HFFc6 (cell line): ENCODE data around the gene ACTR3C. TPM values are rescaled to one million over a fixed set of nuclear protein-coding genes. Genes with fewer than 3 reads are reported as not detected.

Source experiments
- DNase-seq: peaks from one replicate; pipeline ENCODE4 v3.0.0-alpha.2; 2018
- H3K27ac Mint-ChIP-seq: 2 replicates; pipeline ENCODE4 v1.8.0; 2020; ENCODE audit warnings: mild to moderate bottlenecking, mixed read lengths
- H3K27me3 Mint-ChIP-seq: 2 replicates; pipeline ENCODE4 v1.8.0; 2021; ENCODE audit warnings: mild to moderate bottlenecking, moderate library complexity, mixed read lengths; ENCODE audit not compliant: insufficient read depth
- H3K36me3 Mint-ChIP-seq: 2 replicates; pipeline ENCODE4 v1.8.0; 2021; ENCODE audit warnings: low read depth, mixed read lengths
- H3K4me1 Mint-ChIP-seq: 2 replicates; pipeline ENCODE4 v1.8.0; 2020; ENCODE audit warnings: low read depth, mixed read lengths
- H3K4me3 Mint-ChIP-seq: 2 replicates; pipeline ENCODE4 v1.8.0; 2020; ENCODE audit warnings: mild to moderate bottlenecking, moderate library complexity, mixed read lengths
- H3K9me3 Mint-ChIP-seq: 2 replicates; pipeline ENCODE4 v1.8.0; 2020; ENCODE audit warnings: mild to moderate bottlenecking, mixed read lengths
- CTCF ChIP-seq: fragments of 200-600 bp; sonication (generic); IDR thresholded peaks from 2 replicates; pipeline ENCODE4 v1.5.0; 2021; ENCODE audit warnings: antibody characterized with exemption, mild to moderate bottlenecking
- total RNA-seq, 6 experiments: library from RNA; stranded (reverse); fragmentation: NEBNext Ultra II Directional; extraction: Animal tissue kit (Norgen Biotek cat#: 25700); gene quantifications; 2 replicates in 1 of 6; 3 replicates in 5 of 6; pipeline ENCODE4 v1.2.3, GENCODE V29; 2021

ACTR3C gene
- total RNA-seq, 6 experiments from 2014 or later = not detected

DNA sequence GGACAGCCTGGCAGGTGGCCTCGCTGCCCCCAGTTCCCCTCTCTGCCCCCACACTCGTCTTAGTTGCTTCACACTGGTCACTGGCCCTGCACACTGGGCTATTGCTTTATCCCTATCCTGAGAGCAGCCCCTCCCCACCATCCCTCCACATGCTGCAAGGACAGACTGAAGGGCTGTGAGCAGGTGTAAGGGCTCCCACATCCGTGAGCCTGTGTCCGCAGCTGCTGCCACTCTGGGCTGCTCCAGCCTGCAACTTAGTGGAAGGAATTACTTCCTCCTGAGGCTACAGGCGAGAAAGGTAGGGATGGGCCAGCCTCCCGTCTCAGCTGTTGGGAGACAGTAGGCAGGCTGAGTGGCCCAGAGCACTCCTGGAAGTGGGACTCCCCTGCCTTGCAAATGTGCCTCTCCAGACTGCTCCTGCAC lies 14.3 kb upstream of the ACTR3C start:
- no peak for TF ChIP-seq CTCF
- Mint-ChIP-seq H3K4me3 (no peak overlapping the region), H3K27ac (no peak overlapping the region), H3K27me3 (peaks cover 28% of the 10 kb centered on the region), H3K4me1 (peaks cover 12% of the 10 kb centered on the region; the same call in 1 of the 2 replicates), H3K36me3 (no peaks in the 10 kb centered on the region), H3K9me3 (peaks cover 5% of the 10 kb centered on the region; the same call in 1 of the 2 replicates)
- no peak for DNase-seq

GRCh38 chr7:150337179-150337578 lies 13.8 kb upstream of the ACTR3C start:
- Mint-ChIP-seq H3K27ac (no peak overlapping the region), H3K4me3 (no peak overlapping the region), H3K36me3 (no peaks in the 10 kb centered on the region), H3K4me1 (peaks cover 12% of the 10 kb centered on the region; the same call in 1 of the 2 replicates), H3K27me3 (peaks cover 23% of the 10 kb centered on the region), H3K9me3 (peaks cover 5% of the 10 kb centered on the region; the same call in 1 of the 2 replicates)
- DNase-seq = no peak
- no peak for TF ChIP-seq CTCF

DNA sequence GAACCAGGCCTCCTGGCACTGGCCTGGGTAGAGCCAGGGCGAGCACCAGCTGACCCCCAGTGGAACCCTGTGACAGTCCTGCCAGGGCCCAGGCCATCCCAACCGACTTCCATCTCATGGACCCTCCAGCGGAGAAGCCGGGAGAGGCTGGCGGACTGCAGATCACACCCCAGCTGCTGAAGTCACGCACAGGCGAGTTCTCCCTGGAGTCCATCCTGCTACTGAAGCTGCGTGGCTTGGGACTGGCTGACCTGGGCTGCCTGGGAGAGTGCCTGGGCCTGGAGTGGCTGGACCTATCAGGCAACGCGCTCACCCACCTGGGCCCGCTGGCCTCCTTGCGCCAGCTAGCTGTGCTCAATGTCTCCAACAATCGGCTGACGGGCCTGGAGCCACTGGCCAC lies 13.4 kb upstream of the ACTR3C start:
- H3K9me3 Mint-ChIP-seq = peaks cover 5% of the 10 kb centered on the region; the same call in 1 of the 2 replicates
- peaks cover 19% of the 10 kb centered on the region for H3K27me3 Mint-ChIP-seq
- no peak for DNase-seq
- peaks cover 12% of the 10 kb centered on the region; the same call in 1 of the 2 replicates for H3K4me1 Mint-ChIP-seq
- no peak overlapping the region for H3K4me3 Mint-ChIP-seq
- no peak for TF ChIP-seq CTCF
- H3K27ac Mint-ChIP-seq = no peak overlapping the region
- no peaks in the 10 kb centered on the region for H3K36me3 Mint-ChIP-seq

DNA sequence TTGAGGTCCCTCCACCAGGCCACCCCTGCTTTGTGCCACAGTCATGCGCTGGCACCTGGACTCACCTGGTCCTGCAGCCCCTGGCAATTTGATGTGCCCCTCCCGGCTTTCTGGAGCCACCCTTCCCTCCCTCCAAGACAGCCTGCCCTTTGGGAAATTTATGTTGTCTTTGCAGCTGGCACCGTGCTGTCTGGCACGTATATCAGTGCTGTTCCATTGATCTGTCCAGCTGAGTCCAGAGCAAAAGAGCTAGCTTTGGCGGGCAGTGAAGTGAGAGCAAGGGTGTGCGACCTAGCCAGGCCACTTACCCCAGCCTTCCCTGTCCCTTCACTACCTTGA lies 12.4 kb upstream of the ACTR3C start:
- Mint-ChIP-seq H3K4me1 (peaks cover 12% of the 10 kb centered on the region; the same call in 1 of the 2 replicates), H3K27ac (no peak overlapping the region), H3K4me3 (no peak overlapping the region), H3K9me3 (peaks cover 5% of the 10 kb centered on the region; the same call in 1 of the 2 replicates), H3K27me3 (peaks cover 16% of the 10 kb centered on the region), H3K36me3 (no peaks in the 10 kb centered on the region)
- TF ChIP-seq CTCF = no peak
- DNase-seq = no peak

DNA sequence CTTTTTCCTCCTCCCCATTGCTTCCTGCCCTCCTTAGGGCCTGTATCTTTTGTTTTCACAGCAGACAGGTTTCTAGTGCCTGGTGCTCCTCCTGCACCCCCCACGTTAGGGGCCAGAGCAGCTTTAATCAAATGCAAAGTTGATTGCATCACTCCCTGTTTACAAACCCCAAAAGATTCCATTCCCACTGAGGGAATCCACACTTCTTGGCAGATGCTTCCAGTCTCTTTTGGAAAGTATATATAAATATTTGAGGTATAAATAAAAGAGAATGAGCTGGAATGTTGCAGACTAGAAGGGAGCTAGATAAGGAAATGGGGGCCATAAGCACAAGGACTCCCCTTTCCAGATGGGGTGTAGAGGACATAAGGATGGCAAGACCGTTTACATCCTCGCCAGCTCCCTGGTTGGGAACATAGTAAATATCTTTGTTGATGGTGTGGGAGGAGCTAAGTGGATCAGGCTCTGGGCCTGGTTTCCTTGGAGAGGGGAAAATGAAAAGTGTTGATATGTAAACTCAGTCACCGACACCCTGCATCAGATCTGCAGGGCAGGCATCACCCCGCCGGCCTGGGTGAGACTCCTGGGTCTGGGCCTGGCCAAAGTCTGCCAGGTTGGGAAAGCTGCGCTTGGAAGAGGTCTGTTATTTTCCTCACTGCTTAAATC lies 11.9 kb upstream of the ACTR3C start:
- H3K4me1 Mint-ChIP-seq = peaks cover 12% of the 10 kb centered on the region; the same call in 1 of the 2 replicates
- no peaks in the 10 kb centered on the region for H3K36me3 Mint-ChIP-seq
- H3K9me3 Mint-ChIP-seq = peaks cover 5% of the 10 kb centered on the region; the same call in 1 of the 2 replicates
- no peak overlapping the region for H3K4me3 Mint-ChIP-seq
- peaks cover 16% of the 10 kb centered on the region for H3K27me3 Mint-ChIP-seq
- TF ChIP-seq CTCF = no peak
- H3K27ac Mint-ChIP-seq = no peak overlapping the region
- peak; percentile 21 for DNase-seq
